Parietal lobe (tissue), 1 donor: ENCODE results near the gene HOXB4. TPM values are rescaled to one million over a fixed set of nuclear protein-coding genes. Genes with fewer than 3 reads are reported as not detected.

Source experiments
- total RNA-seq: library from RNA; depleted of rRNA; stranded (reverse); fragments of >200 nt; gene quantifications from one replicate; pipeline ENCODE4 v1.2.3, GENCODE V29; 2014

Gene HOXB4
- total RNA-seq: not detected

DNA sequence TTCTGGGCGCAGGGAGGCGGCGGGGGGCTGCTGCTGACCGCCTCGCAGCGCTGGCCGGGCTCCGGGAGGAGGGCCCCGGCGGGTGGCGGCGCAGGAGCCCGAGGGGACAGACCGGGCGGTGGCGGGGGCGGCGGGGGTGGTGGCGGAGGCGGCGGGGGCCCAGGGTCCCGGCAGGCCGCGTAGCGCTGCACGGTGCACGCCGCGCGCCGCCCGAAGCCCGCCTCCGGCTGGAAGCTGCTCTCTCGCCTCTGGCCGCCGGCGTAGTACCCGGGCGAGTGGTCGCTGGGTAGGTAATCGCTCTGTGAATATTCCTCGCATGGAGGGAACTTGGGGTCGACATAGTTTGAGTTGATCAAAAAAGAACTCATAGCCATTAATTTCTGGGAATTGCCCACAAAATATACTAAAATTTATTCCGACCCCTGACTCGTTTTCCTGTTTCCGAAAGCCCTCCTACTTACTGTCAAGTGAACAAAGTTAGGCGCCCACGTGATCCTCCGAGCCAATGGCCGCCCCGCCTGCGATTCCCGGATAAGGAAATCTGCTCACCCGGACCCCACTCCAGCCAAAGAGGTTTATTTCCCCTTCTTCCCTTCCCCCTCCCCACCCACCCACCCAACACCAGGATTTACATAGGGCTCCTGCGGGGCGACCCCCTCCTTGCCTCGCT lies at the start of gene HOXB4:
Gene HOXB4, minus strand, starts transcription at position 405 of the 670 bp plus-strand sequence. Its CDS starts 31 bp downstream, at position 374.

DNA sequence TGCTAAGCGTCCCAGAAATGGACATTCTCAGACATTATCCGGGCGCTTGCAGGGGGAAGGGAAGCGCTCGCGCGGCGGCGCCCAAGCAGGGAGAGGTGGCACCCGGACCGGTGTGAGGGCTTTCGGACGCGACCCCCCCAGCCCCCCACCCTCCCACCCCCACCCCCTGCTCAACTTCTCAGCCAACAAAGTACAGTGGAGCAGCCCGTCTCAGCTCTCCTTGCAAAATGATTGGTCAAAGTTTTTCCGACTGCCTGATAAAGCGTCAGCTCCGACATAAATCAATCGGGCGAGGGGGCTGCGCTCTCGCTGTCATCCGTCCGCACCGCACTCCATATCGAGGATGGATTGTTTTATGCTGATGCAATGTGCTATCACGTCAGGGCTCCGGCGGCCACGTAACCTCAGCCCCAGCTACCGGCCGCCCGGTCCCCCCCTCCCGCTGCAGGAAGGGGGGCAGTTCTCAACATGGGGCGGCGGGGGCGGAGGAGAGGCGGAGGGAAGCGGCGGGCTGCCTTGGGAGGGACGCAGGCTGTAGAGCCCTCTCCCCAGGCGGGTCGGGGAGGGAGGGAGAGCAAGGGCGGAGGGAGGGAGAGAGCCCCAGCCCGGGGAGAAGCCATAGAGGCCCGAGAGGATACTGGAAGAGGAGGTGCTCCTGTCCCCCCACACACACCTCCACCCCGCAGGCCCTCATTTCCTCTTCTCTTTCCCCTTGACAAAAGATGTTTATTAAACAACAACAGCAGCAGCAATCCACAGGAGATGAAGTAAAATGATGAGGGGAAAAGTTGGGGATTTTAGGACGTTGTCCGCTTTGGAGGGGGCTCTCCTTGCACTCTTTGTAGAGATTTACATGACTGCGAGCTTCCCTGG lies 48.3 kb upstream of the HOXB4 start, which contains the start of gene HOXB9:
Gene HOXB9, minus strand, starts transcription at position 114 of the 873 bp plus-strand sequence. Its CDS starts 89 bp downstream, at position 25.

DNA sequence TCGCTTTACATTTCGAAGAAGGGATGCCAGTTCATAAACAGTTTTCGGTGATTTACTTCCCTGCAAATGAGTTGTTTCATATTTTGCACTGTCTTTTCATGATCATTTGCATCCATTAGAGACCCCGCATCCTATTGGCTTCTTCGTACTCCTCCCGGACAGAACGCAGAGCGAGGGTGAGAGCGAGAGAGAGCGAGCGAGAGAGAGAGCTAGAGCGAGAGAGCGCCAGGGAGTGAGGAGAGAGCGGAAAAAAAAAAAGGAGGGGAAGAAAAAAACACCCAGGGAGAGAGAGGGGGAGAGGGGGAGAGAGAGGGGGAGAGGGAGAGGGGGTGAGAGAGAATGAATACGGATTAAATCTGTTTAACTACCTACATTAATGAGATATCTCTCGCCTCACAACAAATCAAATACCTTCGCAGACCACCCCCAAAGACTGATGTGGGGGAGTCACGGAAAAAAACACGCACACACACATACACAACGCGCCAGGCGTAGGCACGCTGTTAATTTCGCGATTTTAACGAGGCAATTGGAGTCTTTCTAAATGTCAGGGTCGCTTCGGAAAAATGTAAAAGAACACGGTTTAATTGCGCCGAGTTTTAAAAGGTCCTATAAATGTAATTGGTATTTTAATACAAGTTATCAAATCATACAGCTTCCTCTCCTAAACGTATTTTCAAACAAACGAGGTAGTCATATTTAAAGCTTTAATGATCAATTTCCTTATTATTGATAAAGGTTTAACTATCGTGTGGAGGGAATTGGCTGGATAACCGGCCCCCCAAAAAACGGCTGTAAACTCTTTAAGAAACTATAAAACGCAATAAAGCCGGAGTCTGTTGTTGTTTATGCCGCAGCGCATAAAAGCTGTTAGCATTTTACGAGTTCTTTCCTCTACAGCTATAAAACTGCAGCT lies 37.2 kb upstream of the HOXB4 start, which contains the start of gene HOXB8:
Gene HOXB8, minus strand, starts transcription at position 246 of the 916 bp plus-strand sequence. CDS start 588 bp downstream, outside the sequence.

DNA sequence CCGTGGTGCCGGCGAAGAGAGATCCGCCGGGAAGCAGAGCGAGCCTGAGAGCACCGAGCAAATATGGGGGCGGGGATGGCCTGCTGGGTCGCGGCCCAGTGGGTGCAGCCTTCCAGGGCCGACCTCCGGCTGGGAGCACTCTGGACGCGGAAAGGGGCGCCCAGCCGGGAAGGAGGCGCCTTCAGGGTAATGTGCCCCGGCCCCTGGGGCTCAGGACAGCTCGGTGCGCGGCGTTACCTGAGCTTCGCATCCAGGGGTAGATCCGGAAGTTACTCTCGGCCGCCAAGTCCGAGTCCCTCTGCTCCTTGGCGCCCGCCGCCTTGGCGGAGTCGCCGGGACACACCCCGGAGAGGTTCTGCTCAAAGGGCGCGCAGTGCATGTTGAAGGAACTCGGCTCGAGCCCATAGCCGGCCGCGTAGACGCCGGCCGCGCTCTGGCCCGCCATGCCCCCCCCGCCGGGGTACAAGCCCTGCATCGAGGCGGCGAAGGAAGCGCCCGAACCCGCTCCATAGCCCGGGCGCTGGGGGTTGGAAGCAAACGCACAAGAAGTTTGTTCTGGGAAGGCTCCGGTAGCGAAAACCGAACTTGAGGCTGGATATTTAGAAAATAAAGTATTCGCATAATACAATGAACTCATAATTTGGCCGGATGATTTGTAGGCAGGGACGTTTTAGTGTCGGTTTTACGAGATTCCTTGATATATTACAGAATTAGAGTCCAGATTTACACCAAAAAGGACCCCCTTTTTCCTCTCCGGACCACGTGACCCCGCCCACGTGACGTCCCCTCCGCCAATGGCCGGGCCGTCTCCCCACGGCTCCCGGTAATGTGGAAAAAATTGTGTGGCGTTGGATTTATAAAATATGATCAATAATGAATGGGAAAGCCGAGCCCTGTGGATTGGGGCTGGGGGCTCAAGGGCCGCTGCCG lies 32.4 kb upstream of the HOXB4 start, which contains the start of gene HOXB7:
Gene HOXB7, minus strand, starts transcription at position 736 of the 930 bp plus-strand sequence. Its CDS starts 99 bp downstream, at position 637.

GRCh38 chr17:48604770-48605329 lies 26.7 kb upstream of the HOXB4 start, which contains the start of gene HOXB6:
TSS of gene HOXB6 (minus strand) at chr17:48604986. CDS start at chr17:48598150, 6,836 bp downstream.

DNA sequence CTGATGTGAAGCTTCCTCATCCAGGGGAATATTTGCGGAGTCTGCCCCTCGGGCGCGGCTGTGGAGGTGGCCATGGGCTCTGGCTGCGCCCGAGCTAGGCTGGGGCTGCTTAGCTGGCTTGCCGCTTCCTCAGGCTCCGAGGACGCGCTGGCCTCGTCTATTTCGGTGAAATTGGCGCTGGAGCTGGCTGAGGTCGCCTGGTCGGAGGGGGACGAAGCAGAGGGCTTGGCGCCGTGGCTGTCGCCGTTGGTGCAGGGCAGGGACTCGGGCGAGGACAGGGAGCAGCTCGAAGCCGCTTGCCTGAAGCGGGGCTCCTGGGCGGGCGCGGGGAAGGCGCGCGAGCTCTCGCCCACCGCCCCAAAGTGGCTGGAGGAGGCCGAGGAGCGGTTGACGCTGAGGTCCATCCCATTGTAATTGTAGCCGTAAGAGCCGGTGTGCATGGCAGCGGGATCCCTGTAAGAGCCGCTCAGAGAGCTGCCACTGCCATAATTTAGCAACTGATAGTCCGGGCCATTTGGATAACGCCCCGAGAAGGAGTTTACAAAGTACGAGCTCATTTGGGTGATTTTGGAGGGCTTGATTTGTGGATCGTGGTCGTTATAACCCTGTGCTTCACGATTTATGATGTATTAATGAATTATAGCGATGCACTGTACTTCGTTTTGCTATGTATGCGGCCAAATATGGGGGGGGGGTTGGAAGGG lies 15.1 kb upstream of the HOXB4 start, which contains the start of gene HOXB5:
Gene HOXB5, minus strand, starts transcription at position 654 of the 704 bp plus-strand sequence. Its CDS starts 97 bp downstream, at position 557.

GRCh38 chr17:48589831-48590606 lies 11.9 kb upstream of the HOXB4 start, which contains the start of gene HOXB3:
TSS of gene HOXB3 (minus strand) at chr17:48590241. CDS start at chr17:48552474, 37,767 bp downstream.

DNA sequence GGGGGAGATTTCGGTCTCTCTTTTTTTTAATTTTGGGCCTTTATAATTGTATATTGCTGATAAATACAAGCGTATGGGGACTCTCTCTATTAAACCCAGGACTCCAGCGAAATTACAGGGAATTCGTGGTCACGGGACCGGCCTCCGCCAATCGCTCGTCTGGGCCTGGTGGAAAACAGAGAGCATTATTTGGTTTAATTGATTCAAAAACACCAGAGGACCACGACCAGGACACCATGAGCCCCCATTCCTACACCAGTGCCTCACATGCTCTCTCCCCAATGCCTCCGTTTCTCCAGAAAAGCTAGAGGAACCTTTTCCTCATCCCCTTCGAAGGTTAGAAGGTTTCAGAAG lies 33.2 kb downstream of the HOXB4 start, which contains the start of gene HOXB2:
Gene HOXB2, minus strand, starts transcription at position 88 of the 354 bp plus-strand sequence. CDS start 198 bp downstream, outside the sequence.

DNA sequence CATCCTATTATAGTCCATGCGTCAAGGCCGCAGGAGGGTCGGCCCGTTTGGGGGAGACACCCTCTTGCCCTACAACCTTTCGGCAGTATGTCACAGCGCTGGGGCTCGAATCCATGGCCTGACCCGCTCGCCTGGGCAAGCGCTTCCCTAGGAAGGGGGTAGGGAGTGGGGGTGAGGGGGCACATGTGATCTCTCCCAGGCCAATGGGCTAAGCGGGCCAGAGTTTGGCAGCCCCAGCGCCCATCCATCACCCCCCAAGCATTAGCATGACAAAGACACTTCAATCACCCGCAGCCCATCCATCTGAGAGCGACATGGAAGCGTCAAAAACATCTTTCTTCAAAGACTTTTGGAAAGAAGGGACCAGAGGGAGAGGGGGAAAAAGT lies 47.3 kb downstream of the HOXB4 start, which contains the start of gene HOXB1:
Gene HOXB1, minus strand, starts transcription at position 125 of the 386 bp plus-strand sequence. Its CDS starts 107 bp downstream, at position 18.

Other genes with a start within 250 kb of the HOXB4 start
- gene SKAP1, start 148.1 kb downstream of the HOXB4 start, total RNA-seq: 0.31 TPM
- not detected for gene HOXB1, start 47.3 kb downstream of the HOXB4 start, total RNA-seq
- not detected for gene HOXB2, start 33.2 kb downstream of the HOXB4 start, total RNA-seq
- not detected for gene HOXB3, start 11.9 kb upstream of the HOXB4 start, total RNA-seq
- not detected for gene HOXB5, start 15.4 kb upstream of the HOXB4 start, total RNA-seq
- gene HOXB6, start 26.6 kb upstream of the HOXB4 start, total RNA-seq: not detected
- gene HOXB7, start 32.7 kb upstream of the HOXB4 start, total RNA-seq: not detected
- not detected for gene HOXB8, start 36.9 kb upstream of the HOXB4 start, total RNA-seq
- gene HOXB9, start 48.0 kb upstream of the HOXB4 start, total RNA-seq: not detected
- gene PRAC1, start 144.2 kb upstream of the HOXB4 start, total RNA-seq: not detected
- gene PRAC2, start 144.8 kb upstream of the HOXB4 start, total RNA-seq: not detected
- not detected for gene HOXB13, start 150.4 kb upstream of the HOXB4 start, total RNA-seq
- not detected for gene TTLL6, start 238.9 kb upstream of the HOXB4 start, total RNA-seq